ENCODE measurements around the gene TTC16. TPM values are rescaled to one million over a fixed set of nuclear protein-coding genes. Genes with fewer than 3 reads are reported as not detected.

TTC16 gene, protein sequence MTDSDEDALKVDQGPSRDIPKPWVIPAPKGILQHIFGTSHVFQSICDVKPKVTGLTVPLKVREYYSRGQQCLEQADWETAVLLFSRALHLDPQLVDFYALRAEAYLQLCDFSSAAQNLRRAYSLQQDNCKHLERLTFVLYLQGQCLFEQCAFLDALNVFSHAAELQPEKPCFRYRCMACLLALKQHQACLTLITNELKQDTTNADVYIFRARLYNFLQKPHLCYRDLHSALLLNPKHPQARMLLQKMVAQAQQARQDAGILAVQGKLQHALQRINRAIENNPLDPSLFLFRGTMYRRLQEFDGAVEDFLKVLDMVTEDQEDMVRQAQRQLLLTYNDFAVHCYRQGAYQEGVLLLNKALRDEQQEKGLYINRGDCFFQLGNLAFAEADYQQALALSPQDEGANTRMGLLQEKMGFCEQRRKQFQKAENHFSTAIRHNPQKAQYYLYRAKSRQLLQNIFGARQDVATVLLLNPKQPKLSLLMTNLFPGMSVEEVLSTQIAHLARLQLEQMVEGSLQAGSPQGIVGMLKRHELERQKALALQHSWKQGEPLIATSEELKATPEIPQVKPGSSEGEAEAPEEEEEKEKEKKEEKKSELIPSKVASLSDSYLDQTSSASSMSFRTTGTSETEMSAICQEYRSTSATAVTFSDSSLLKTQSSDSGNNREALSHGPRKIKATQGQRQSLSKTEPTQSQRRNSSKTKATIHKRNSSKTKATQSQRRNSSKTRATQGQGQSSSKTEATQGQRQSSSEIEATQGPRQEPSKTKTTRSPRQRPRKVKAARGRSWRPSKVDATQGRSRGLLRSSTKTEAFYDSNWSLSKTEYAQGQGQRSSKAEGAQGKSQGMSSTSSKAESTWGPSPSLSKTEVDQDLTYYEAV
- total RNA-seq (2022; extraction: Qiagen RNA extraction) = 0.02 to 0.05 TPM in 2 of 5 replicates, not detected in the others

DNA sequence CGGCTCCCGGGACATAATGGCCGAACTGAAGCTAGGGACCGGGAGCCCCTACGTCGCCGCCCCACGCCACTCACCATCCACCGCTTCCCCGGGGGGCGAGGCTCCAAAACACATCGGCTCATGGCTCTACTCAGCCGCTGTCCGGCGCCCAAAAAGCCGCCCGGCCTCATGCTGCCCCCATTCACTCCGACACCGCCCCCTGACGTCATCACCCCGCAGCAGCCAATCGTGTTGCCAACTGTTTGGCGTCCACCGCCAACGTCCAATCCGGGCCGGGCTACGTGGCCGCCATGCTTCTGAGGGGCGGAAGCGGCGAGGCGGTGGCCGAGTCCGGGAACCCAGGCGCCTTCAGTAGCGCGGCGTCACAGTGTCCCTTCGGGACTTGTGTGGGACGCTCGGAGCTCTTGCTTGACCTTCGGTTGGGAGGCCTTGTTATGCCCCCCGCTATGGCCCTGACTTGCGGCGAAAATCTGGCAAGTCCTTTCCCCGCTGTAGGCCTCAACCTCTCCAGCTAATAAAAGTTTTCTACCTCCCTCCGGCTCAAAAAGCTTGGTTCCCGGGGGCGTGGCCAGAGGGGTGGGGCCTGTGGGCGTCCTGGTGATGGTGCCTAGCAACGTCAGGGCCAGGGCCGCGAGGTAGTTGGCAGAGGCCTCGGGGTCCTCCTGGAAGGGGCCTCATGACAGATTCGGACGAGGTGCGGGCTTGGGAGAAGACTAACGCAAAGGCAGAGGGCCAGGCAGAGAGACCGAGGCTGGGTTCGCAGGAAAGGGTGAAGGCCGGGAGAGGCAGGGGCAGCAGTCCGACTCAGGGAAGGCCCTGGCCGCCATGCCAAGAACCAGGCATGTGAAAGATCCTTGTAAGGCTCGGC is at the start of gene TTC16, which contains the start of gene PTRH1:
Gene TTC16 (plus strand): TSS at position 610 of the 868 bp plus-strand sequence. CDS start 67 bp downstream, at position 677.
Gene PTRH1 (minus strand): TSS at position 194 of the 868 bp plus-strand sequence. CDS start 24 bp downstream, at position 170.

DNA sequence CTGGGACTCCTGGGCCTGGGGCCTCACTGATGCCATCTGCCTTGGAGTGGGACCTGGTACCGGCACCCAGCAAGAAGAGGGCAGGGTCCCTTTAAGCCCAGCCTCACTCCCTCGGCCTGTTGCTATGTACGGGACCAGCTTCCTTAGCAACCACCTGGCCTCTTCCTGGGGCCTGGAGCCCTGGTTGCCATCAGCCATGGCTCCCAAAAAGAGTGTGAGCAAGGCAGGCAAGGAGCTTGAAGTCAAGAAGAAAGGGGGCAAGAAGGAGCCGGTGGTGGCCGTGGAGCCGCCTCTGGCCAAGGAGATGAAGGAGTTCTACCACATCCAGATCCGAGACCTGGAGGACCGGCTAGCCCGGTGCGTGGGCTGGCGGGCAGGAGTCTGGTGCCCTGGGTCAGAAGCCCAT is 9.0 kb upstream of the TTC16 start, which contains the start of gene CFAP157:
Gene CFAP157 (plus strand): TSS at position 153 of the 406 bp plus-strand sequence. CDS start 44 bp downstream, at position 197.

DNA sequence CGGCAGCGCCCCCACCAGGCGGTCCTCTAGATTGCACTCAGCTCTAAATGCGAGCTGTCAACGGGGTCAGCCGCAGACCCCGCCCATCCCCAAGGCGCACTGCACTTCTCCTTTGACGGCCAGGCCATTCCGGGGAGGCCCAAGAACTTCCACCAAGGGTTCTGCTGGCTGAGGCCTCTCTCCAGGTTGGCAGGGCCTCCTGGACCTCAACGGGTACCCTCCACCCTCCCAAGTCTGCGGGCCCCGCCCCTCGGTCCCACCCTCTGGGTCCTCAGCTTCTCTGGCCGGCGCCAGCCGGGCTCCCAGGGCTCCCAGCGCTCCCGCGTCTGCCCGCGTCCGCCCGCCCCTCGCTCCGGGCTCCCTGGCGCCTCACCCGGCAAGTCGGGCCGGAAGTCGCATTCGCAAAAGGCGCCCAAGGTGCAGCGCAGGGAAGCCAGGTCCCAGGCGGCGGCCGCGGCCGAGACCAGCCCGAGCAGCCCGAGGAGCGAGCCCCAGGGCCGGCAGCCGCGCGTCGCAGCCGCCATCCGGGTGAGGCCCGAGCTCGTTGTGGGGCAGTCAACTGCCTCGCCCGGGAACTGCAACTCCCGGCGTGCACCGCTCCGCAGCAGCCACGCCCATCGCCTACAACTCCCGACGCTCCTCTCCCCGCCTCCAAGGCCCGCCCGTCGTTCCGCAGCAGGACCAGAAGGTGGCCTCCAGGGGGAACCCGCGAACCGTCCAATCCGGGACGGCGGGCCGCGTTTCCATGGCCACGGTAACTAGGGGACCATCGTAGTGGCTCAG is 19.1 kb downstream of the TTC16 start, which contains the start of gene TOR2A:
Gene TOR2A (minus strand): TSS at position 548 of the 783 bp plus-strand sequence. CDS start 24 bp downstream, at position 524.

DNA sequence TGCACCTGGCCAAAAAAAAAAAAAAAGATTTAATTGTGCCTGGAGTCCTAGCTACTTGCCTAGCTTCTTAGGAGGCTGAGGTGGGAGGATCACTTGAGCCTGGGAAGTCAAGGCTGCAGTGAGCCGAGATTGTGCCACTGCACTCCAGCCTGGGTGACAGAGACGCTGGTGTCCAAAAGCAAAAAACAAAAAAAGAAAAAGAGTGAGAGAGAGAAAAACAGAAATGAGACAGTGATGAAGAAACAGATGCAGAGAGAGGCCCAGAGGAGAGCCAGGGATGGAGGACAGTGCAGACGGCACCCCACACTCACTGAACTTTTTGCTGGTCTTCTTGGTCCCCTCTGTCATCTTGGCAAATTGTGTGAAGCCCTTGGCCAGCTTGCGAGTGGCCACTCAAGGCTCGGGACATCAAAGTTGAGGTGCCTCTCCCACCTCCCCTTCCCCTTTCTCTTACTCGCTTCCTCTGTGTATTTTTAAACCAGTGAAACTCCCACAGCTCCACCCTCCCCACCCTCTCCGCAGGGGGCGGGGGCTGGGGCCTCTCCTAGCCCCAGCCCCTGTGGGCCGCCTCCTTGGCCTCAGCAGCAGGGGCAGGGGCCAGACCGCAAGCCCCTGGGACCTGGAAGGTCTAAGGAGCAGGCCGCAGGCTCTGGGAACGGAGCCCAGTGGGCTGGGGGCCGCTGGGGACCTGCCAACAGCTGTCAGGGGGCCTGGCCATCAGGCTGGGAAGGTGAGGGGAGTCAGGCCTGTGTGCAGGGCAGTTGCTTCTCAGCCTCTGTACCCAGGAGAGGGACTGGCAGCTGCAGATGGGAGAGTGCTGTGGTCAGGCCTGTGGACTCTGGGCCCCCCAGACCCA is 62.6 kb downstream of the TTC16 start, which contains the start of gene SH2D3C:
Gene SH2D3C (minus strand): TSS at position 387 of the 856 bp plus-strand sequence. CDS start 39 bp downstream, at position 348.

Other genes with a start within 250 kb of the TTC16 start
- 14.6 to 18.8 TPM (median 17.2 TPM) in 5 replicates for gene STXBP1, start 103.8 kb upstream of the TTC16 start, total RNA-seq (2022; extraction: Qiagen RNA extraction)
- gene CFAP157, start 9.1 kb upstream of the TTC16 start, total RNA-seq (2022; extraction: Qiagen RNA extraction) = 0.04 to 0.07 TPM (median 0.06 TPM) in 3 of 5 replicates, not detected in the others
- 10.3 to 20.0 TPM (median 18.9 TPM) in 5 replicates for gene PTRH1, start 416 bp upstream of the TTC16 start, total RNA-seq (2022; extraction: Qiagen RNA extraction)
- gene TOR2A, start 19.2 kb downstream of the TTC16 start, total RNA-seq (2022; extraction: Qiagen RNA extraction) = 10.5 to 15.4 TPM (median 15.1 TPM) in 5 replicates
- gene SH2D3C, start 62.6 kb downstream of the TTC16 start, total RNA-seq (2022; extraction: Qiagen RNA extraction) = 0.06 to 0.36 TPM (median 0.06 TPM) in 5 replicates
- 40.9 to 50.5 TPM (median 49.4 TPM) in 5 replicates for gene CDK9, start 70.0 kb downstream of the TTC16 start, total RNA-seq (2022; extraction: Qiagen RNA extraction)
- gene FPGS, start 86.8 kb downstream of the TTC16 start, total RNA-seq (2022; extraction: Qiagen RNA extraction) = 44.8 to 56.7 TPM (median 49.2 TPM) in 5 replicates
- 0.15 to 0.17 TPM (median 0.17 TPM) in 5 replicates for gene ENG, start 138.6 kb downstream of the TTC16 start, total RNA-seq (2022; extraction: Qiagen RNA extraction)
- 40.1 to 83.3 TPM (median 73.5 TPM) in 5 replicates for gene AK1, start 161.6 kb downstream of the TTC16 start, total RNA-seq (2022; extraction: Qiagen RNA extraction)
- gene ST6GALNAC6, start 183.5 kb downstream of the TTC16 start, total RNA-seq (2022; extraction: Qiagen RNA extraction) = 22.2 to 26.8 TPM (median 23.4 TPM) in 5 replicates
- 14.0 to 24.2 TPM (median 22.2 TPM) in 5 replicates for gene ST6GALNAC4, start 201.0 kb downstream of the TTC16 start, total RNA-seq (2022; extraction: Qiagen RNA extraction)
- 1.4 to 2.4 TPM (median 2.3 TPM) in 5 replicates for gene PIP5KL1, start 214.7 kb downstream of the TTC16 start, total RNA-seq (2022; extraction: Qiagen RNA extraction)
- 39.5 to 48.4 TPM (median 45.7 TPM) in 5 replicates for gene DPM2, start 221.8 kb downstream of the TTC16 start, total RNA-seq (2022; extraction: Qiagen RNA extraction)

All from A549 treated with CORT108297 at 1 μM for 4 hours (cell line).